ENCODE results near the gene UFSP1. TPM values are rescaled to one million over a fixed set of nuclear protein-coding genes. Genes with fewer than 3 reads are reported as not detected.
"Not testable (repeated sequence)": the region's sequence is repeated elsewhere in the genome, so short reads cannot be mapped to it uniquely, and the experiment has no call there.

UFSP1 gene
- total RNA-seq (ENCODE audit: unreplicated experiment): 2.4 TPM
- long read RNA-seq: 0 reads

GRCh38 chr7:100888988-100889750 is at the start of gene UFSP1:
UFSP1 (minus strand) TSS chr7:100889715; CDS start chr7:100889271, 444 bp downstream.
- H3K4me1 Mint-ChIP-seq (ENCODE audit: unreplicated experiment): peaks cover 45% of the 10 kb centered on the region

GRCh38 chr7:100936167-100936566 is 46.7 kb upstream of the UFSP1 start:
- not testable (repeated sequence) for DNase-seq (ENCODE audit: low spot score); H3K36me3 Mint-ChIP-seq (ENCODE audit: low read depth, unreplicated experiment); H3K27ac Mint-ChIP-seq (ENCODE audit: unreplicated experiment); H3K9me3 Mint-ChIP-seq (ENCODE audit: unreplicated experiment); H3K27me3 Mint-ChIP-seq (ENCODE audit: unreplicated experiment); H3K4me1 Mint-ChIP-seq (ENCODE audit: unreplicated experiment); H3K4me3 Mint-ChIP-seq (ENCODE audit: unreplicated experiment)

More at GRCh38 chr7:100888988-100889750, at the start of gene UFSP1:
- peak; percentile 58 for DNase-seq (ENCODE audit: low spot score)
- Mint-ChIP-seq H3K4me3 (ENCODE audit: unreplicated experiment) (peak within 1 kb of the TSS; percentile 86), H3K9me3 (ENCODE audit: unreplicated experiment) (no peaks in the 10 kb centered on the region), H3K36me3 (ENCODE audit: low read depth, unreplicated experiment) (peaks cover 43% of the 10 kb centered on the region), H3K27me3 (ENCODE audit: unreplicated experiment) (peaks cover 24% of the 10 kb centered on the region), H3K27ac (ENCODE audit: unreplicated experiment) (peak within 1 kb of the TSS; percentile 93)
- no peak for TF ChIP-seq CTCF (IDR thresholded peaks at IDR 0.05; ENCODE audit: unreplicated experiment)

DNA sequence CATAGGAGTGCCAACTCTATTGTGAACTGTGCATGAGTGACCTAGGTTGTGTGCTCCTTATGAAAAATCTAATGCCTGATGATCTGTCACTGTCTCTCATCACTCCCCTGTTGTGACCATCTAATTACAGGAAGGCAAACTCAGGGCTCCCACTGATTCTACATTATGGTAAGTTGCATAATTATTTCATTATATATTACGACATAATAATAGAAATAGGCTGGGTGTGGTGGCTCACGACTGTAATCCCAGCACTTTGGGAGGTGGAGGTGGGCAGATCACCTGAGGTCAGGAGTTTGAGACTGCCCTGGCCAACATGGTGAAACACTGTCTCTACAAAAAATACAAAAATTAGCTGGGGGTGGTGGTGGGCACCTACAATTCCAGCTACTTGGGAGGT is 45.9 kb upstream of the UFSP1 start:
- H3K4me1 Mint-ChIP-seq (ENCODE audit: unreplicated experiment); H3K27me3 Mint-ChIP-seq (ENCODE audit: unreplicated experiment); H3K9me3 Mint-ChIP-seq (ENCODE audit: unreplicated experiment); DNase-seq (ENCODE audit: low spot score); H3K4me3 Mint-ChIP-seq (ENCODE audit: unreplicated experiment); H3K27ac Mint-ChIP-seq (ENCODE audit: unreplicated experiment); H3K36me3 Mint-ChIP-seq (ENCODE audit: low read depth, unreplicated experiment): not testable (repeated sequence)

- H3K36me3 Mint-ChIP-seq (ENCODE audit: low read depth, unreplicated experiment): peaks cover 3% of the 10 kb centered on the region
- TF ChIP-seq CTCF (IDR thresholded peaks at IDR 0.05; ENCODE audit: unreplicated experiment): no peak
- no peaks in the 10 kb centered on the region for H3K9me3 Mint-ChIP-seq (ENCODE audit: unreplicated experiment)
Observed at GRCh38 chr7:100933734-100934133, 44.2 kb upstream of the UFSP1 start.

GRCh38 chr7:100929808-100930174 is 40.3 kb upstream of the UFSP1 start:
- Mint-ChIP-seq H3K36me3 (ENCODE audit: low read depth, unreplicated experiment) (peaks cover 3% of the 10 kb centered on the region), H3K27ac (ENCODE audit: unreplicated experiment) (no peak overlapping the region), H3K9me3 (ENCODE audit: unreplicated experiment) (no peaks in the 10 kb centered on the region), H3K4me3 (ENCODE audit: unreplicated experiment) (no peak overlapping the region), H3K27me3 (ENCODE audit: unreplicated experiment) (peaks cover 6% of the 10 kb centered on the region), H3K4me1 (ENCODE audit: unreplicated experiment) (no peaks in the 10 kb centered on the region)
- no peak for DNase-seq (ENCODE audit: low spot score)
- TF ChIP-seq CTCF (IDR thresholded peaks at IDR 0.05; ENCODE audit: unreplicated experiment): no peak

More at GRCh38 chr7:100933734-100934133, 44.2 kb upstream of the UFSP1 start:
- Mint-ChIP-seq H3K4me1 (ENCODE audit: unreplicated experiment) (no peaks in the 10 kb centered on the region), H3K4me3 (ENCODE audit: unreplicated experiment) (no peak overlapping the region), H3K27me3 (ENCODE audit: unreplicated experiment) (peaks cover 3% of the 10 kb centered on the region), H3K27ac (ENCODE audit: unreplicated experiment) (no peak overlapping the region)
- no peak for DNase-seq (ENCODE audit: low spot score)

DNA sequence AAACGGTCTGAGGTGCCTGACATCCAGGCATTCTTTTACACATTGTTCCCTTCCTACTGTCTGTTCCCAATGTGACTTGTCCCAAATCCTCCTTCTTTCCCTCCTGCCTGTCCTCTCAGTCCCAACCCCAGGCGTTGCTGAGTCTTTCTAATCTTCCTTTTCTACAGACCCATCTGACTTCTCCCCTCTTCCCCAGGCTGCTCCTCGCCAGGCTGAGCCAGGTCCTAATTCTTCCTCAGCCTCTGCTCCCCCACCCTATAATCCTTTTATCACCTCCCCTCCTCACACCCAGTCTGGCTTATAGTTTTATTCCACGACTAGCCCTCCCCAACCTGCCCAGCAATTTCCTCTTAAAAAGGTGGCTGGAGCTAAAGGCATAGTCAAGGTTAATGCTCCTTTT is 34.1 kb upstream of the UFSP1 start:
- H3K4me1 Mint-ChIP-seq (ENCODE audit: unreplicated experiment); H3K4me3 Mint-ChIP-seq (ENCODE audit: unreplicated experiment); H3K36me3 Mint-ChIP-seq (ENCODE audit: low read depth, unreplicated experiment); DNase-seq (ENCODE audit: low spot score); H3K27ac Mint-ChIP-seq (ENCODE audit: unreplicated experiment); H3K9me3 Mint-ChIP-seq (ENCODE audit: unreplicated experiment); H3K27me3 Mint-ChIP-seq (ENCODE audit: unreplicated experiment): not testable (repeated sequence)
